Activated T-cell treated with anti-CD3 and anti-CD28 coated beads for 48 hours (primary cell): ENCODE measurements around the gene MMD.
A peak's percentile ranks its signal among the peaks of the same experiment; 100 is the strongest.
"Not testable (repeated sequence)": the region's sequence is repeated elsewhere in the genome, so short reads cannot be mapped to it uniquely, and the experiment has no call there.

Source experiments
- DNase-seq: peaks from one replicate; pipeline ENCODE4 v3.0.0-alpha.2; 2020; ENCODE audit warnings: low read depth

Gene MMD

GRCh38 chr17:55391764-55392467, 29.7 kb downstream of the MMD start:
- DNase-seq = no peak

DNA sequence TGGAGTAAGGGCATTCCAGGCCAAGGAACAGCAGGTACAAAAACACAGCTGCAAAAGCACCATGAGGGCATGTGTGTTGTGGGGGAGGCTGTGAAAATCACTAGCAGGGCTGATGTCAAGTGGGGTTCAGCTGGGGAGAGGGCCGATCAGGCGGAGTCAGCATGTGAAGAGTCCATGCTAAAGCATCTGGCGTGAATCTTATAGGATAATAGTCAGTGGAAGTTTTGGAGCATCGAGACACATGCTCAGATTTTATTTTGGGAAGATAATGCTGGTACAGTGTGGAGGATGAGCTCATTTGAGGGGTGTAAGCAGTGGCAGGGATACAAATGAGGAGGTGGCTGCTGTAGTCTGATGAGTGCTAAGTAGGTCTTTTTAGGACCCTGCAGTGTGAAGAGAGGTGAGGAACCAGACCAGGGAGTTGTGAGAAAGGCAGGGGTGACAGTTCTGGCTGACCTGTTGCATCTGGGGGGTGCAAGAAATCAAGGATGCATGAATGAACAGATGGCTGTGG, 30.3 kb downstream of the MMD start:
- no peak for DNase-seq

DNA sequence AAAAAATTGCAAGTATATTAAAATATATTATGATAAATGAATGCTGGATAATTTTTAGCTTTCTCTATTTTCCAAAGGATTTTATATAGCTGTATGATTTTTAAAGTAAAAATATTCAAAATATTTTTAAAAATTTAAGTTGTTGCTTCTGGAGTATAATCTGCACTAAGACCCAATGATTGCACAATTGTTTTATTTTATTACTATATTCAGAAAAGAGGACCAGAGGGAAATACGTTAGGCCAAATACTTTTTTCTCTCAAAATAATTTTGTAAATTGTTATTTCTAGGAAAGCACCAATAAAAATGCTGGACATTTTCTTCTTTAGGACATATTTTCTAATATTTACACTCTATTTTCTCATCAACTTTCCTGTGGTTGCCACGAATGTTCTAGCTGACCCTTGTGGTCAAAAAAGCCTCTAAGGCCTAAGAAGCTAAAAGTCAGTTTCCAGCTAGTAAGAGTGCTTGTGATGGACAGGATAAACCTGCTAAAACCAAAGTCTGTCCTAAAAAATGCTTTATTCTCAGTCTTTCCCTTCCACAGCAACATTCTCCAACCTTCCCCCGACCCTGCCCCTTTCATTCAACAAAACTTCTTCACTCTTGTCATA, 31.2 kb downstream of the MMD start:
- DNase-seq = no peak

DNA sequence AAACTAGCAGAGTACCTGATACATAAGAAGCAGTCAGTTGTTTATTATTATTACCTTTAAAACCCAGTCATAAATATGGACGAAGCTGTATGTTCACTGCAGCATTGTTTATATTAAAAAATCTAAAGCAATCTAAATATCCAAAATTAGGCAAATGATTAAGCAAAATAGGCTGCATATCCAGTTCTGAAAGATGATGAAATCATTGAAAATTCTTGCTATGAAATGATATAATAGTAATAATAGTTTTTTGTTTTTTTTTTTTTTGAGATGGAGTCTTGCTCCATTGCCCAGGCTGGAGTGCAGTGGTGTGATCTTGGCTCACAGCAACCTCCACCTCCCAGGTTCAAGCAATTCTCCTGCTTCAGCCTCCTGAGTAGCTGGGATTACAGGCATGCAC, 31.9 kb downstream of the MMD start:
- DNase-seq = not testable (repeated sequence)

- no peak for DNase-seq
Measured at GRCh38 chr17:55388842-55389241, 32.8 kb downstream of the MMD start.

- DNase-seq = no peak
Measured at GRCh38 chr17:55386796-55387332, 34.8 kb downstream of the MMD start.

- DNase-seq = no peak
Measured at GRCh38 chr17:55384643-55385232, 36.9 kb downstream of the MMD start.

GRCh38 chr17:55383771-55384642, 37.6 kb downstream of the MMD start:
- no peak for DNase-seq

GRCh38 chr17:55381017-55381770, 40.4 kb downstream of the MMD start:
- no peak for DNase-seq

GRCh38 chr17:55377671-55378275, 43.9 kb downstream of the MMD start:
- DNase-seq = no peak

- DNase-seq = no peak
Measured at GRCh38 chr17:55368706-55369105, 52.9 kb downstream of the MMD start.

DNA sequence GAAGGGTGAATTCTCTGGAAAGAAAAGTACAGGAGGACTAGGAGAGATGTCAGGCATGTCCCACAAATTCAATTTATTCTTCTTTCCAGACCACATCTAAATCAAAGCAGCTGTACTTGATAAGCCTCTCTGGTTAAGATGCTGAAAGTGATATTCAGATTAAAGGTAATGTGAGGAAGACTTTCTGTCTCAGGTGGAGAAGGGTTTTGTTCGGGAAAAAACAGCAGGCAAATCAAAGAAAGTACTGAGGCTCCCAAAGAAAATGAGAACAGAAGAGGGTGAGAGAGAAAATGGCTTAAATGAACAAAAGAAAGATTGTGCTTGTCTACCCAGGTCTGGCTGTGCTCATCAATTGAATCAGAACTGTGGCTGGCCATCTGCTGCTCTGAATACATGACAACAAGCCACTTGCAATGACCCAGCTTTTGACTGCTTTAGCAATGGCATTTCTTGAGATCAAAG, 55.6 kb downstream of the MMD start:
- DNase-seq = no peak

DNA sequence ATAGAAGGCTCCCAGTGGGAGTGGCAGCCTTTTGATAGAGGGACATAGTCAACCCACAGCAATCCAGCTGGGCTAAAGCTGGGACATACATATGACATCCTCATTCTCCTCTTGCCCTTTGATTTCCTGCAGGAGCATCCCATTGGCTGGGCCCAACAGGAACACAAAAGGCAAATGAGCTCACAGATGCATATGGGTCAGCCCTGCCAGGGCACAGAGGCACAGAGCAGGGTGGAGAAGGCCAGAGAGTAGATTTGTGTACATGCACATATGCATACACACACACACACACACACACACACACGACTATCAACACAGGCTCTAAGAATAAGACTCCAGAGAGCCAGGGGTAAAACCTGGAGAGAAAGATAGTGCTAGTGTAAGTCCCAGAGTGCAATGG, 58.6 kb downstream of the MMD start:
- DNase-seq = no peak

DNA sequence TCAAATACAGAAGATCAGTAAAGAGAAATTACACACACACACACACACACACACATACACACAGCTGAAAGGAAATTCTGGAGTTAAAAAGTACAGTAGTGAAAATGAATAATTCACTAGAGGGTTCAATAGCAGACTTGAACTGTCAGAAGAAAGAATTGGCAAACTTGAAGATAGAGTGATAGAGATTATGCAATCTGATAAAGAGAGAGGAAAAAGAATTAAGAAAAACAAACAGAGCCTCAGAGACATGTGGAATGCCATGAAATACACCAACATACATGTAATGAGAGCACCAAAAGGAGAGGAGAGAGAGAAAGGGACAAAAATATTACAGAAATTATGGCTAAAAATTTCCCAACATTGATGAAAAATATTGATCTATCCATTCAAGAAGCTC, 60.7 kb downstream of the MMD start:
- no peak for DNase-seq

DNA sequence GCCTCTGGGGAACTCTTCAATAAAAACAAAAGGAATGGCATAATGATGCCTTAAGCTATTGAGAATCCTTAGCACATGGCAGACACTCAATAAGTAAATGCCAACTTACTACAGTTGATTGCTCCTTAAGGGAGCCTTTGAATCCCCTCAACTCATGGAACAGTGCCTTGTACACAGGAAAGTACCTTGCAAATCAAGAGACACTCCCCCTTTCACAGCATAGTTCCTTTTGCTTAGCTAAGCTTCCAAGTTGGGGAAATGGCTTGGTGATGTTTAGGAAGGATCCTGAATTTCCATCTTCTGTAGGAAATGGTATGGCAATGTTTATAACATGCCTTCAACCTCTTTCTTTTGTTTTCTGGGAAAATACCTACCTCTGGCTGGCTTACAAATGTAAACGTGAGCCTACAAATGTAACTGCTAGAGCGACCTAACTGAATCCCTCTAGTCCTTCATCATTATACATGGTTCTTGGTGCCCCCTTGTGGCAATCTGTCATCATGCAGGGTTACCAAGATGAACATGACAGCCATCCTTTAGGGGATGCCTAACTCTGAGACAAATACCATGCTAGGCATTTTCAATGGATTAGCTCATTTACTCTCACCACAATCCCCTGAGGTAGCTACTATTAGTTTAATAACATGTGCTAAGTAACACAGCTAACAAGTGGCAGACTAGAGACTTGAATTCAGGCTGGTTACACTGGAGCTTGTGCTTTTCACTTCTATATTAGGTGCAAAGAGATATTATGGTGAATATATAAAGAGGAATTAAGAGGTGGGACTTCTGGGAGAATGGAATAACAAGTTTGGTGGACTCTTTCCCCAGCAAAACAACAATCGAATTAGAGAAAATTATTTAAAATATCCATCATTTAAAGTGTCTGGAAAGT, 65.0 kb downstream of the MMD start:
- DNase-seq = peak; percentile 52

DNA sequence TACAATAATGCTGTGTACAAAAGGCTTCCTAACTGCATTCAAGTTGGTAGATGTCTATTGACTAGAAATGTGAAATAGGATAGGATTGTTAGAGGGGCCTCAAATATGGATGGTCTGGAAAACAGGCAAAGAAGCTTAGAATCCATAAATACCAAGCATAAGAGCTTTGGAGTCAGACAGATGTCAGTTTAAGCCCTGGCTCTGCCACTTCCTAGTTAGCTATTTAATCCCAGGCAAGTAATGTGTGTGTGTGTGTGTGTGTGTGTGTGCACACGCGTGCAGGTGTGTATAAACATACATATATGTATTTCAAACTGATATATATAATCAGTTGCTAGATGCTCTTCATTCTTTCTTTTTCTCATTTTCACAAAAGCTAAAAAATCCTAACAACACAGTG, 66.7 kb downstream of the MMD start:
- DNase-seq = no peak

DNA sequence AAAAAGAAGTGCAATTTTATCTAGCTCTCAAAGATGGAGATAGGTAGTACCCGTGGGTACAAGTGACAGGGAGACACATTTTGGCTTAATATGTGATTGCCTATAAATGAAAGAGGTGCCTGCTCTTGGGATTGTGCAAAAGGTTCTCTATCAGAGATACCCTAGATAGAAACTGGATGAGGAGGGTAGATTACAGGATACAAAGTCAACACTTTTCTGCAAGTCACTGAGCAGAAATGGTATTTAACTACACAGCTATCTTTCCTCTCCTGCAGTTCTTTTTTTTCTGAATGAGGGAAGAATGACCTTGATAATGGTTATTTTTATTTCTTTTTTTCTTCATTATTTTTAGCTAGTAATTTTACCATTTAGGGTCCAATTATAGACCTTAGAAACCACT, 67.6 kb downstream of the MMD start:
- DNase-seq = no peak

DNA sequence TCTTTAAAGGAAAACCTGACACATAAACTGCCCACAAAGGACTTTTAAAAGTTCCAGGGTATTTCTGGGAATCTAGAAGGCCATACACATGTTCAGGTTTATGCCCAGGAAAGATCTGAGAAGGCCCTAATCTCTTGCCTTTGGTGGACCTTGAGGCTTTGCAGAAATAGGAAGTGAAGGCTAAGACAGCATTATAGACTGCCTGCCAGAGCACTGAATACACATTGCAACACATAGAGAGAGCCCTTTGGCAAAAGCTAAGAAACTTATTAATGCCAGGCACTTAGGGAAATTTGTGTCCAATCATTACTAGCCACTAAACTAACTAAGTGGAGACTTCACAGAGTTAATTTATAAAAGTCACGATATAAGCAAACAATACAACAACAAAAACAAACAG, 70.4 kb downstream of the MMD start:
- DNase-seq = no peak

DNA sequence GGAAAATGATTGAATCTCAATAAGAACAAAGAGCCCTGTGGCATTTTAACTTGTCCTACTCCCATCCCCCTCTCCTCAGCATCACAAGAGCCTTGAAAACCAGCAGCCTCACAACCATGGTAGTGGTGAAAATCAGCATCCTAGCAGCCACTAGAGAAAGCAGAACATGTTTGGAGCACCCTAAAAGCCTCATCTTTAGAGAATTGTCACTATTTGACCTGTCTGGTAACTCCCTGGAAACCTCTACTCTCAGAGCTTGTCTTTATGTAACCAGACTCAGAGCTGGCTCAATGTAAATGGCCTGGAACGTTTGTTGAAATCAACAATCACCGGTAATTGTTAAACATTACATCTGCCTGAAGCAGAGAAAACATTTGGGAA, 70.8 kb downstream of the MMD start:
- no peak for DNase-seq
